Measurements from ENCODE around the gene AXIN1. TPM values are rescaled to one million over a fixed set of nuclear protein-coding genes. Genes with fewer than 3 reads are reported as not detected.

AXIN1 gene
- total and polyA plus RNA-seq, 2 donors (not counting 3 experiments of a cell fraction or from before 2014, with no cell fraction given) = 8.3 to 21.9 TPM

- no peak overlapping the region for H3K4me2 ChIP-seq (ENCODE audit: insufficient read depth, low read length)
- H3K4me1 ChIP-seq (ENCODE audit: control insufficient read depth, extremely low read depth, insufficient read depth, low read length) = no peaks in the 10 kb centered on the region
- intact Hi-C loops (cut with micrococcal nuclease) (no loop called here), dilution Hi-C loops (cut with MboI; ENCODE audit: extremely low pct_ligation_motif_present, low sequenced_read_pairs) (no loop called here)
- no peak overlapping the region for H3K4me3 ChIP-seq (replicated peaks in 1 of 3; ENCODE audit: insufficient read depth in 1 of 3, low read depth in 1 of 3, low read length in 3 of 3)
- H3K9me3 ChIP-seq (replicated peaks; ENCODE audit: control insufficient read depth, insufficient read depth, low read length) = no peaks in the 10 kb centered on the region
- DNase-seq (ENCODE audit: low read depth, low spot score) = no peak
- peaks cover 0 to 21% of the 10 kb centered on the region in 2 experiments for H3K36me3 ChIP-seq (ENCODE audit: control insufficient read depth in 2 of 2, extremely low read depth in 1 of 2, insufficient read depth in 2 of 2, low read length in 2 of 2)
- H3K27ac ChIP-seq (ENCODE audit: insufficient read depth, low read depth, low read length) = no peak overlapping the region
- H3K79me2 ChIP-seq (ENCODE audit: control insufficient read depth, insufficient read depth, low read length) = no peaks in the 10 kb centered on the region
- H4K20me1 ChIP-seq (replicated peaks; ENCODE audit: control insufficient read depth, extremely low read depth, insufficient read depth, low read length) = no peaks in the 10 kb centered on the region
- no peak for FAIRE-seq
- TF ChIP-seq GATA2 (IDR thresholded peaks at IDR 0.05; ENCODE audit: insufficient read depth, insufficient read length, low read depth, low read length) (no peak), POLR2AphosphoS5 (IDR thresholded peaks at IDR 0.05; ENCODE audit: insufficient read depth, low read depth, low read length) (no peak)
- no peak overlapping the region for H2AFZ ChIP-seq (ENCODE audit: low read depth, low read length)
- H3K9ac ChIP-seq (replicated peaks; ENCODE audit: extremely low read depth, insufficient read depth, low read length) = no peak overlapping the region
- no peaks in the 10 kb centered on the region for H3K27me3 ChIP-seq (ENCODE audit: control insufficient read depth in 2 of 2, insufficient read depth in 2 of 2, low read length in 2 of 2)
- no TSS peak for BruUV-seq (replicated peaks)
- CTCF ChIA-PET = interaction anchor here (1.7 kb wide), 1 partner anchor 48 kb away, joined by 3 read pairs; no protein-coding TSS in a partner anchor
- POLR2A ChIA-PET = no interaction called here
- H3K9me1 ChIP-seq (replicated peaks; ENCODE audit: control insufficient read depth, extremely low read depth, insufficient read depth, low read length) = no peaks in the 10 kb centered on the region
These were observed 51.3 kb downstream of the AXIN1 start for GRCh38 chr16:301235-301634.

- dilution Hi-C loops (cut with MboI; ENCODE audit: extremely low pct_ligation_motif_present, low sequenced_read_pairs) = no loop called here
- POLR2A ChIA-PET = no interaction called here
- CTCF ChIA-PET = no interaction called here
These were observed 54.7 kb downstream of the AXIN1 start for GRCh38 chr16:297832-298231.

More at GRCh38 chr16:297832-298231, 54.7 kb downstream of the AXIN1 start:
- H3K27me3 ChIP-seq (ENCODE audit: control insufficient read depth in 2 of 2, insufficient read depth in 2 of 2, low read length in 2 of 2) = no peaks in the 10 kb centered on the region
- peaks cover 0 to 19% of the 10 kb centered on the region in 2 experiments for H3K36me3 ChIP-seq (ENCODE audit: control insufficient read depth in 2 of 2, extremely low read depth in 1 of 2, insufficient read depth in 2 of 2, low read length in 2 of 2)
- H4K20me1 ChIP-seq (replicated peaks; ENCODE audit: control insufficient read depth, extremely low read depth, insufficient read depth, low read length) = no peaks in the 10 kb centered on the region
- no peak overlapping the region for H3K4me3 ChIP-seq (replicated peaks in 1 of 3; ENCODE audit: insufficient read depth in 1 of 3, low read depth in 1 of 3, low read length in 3 of 3)
- TF ChIP-seq GATA2 (IDR thresholded peaks at IDR 0.05; ENCODE audit: insufficient read depth, insufficient read length, low read depth, low read length) (no peak), MYC (IDR thresholded peaks at IDR 0.05; ENCODE audit: low read depth, low read length) (no peak), MAX (IDR thresholded peaks at IDR 0.05; ENCODE audit: insufficient read depth, insufficient read length) (no peak), POLR2A (IDR thresholded peaks at IDR 0.05; ENCODE audit: low read depth, low read length) (no peak)
- no peak overlapping the region for H3K9ac ChIP-seq (replicated peaks; ENCODE audit: extremely low read depth, insufficient read depth, low read length)
- no peaks in the 10 kb centered on the region for H3K9me1 ChIP-seq (replicated peaks; ENCODE audit: control insufficient read depth, extremely low read depth, insufficient read depth, low read length)
- intact Hi-C loops (cut with micrococcal nuclease) = no loop called here
- H3K9me3 ChIP-seq (replicated peaks; ENCODE audit: control insufficient read depth, insufficient read depth, low read length) = no peaks in the 10 kb centered on the region
- H3K4me2 ChIP-seq (ENCODE audit: insufficient read depth, low read length) = no peak overlapping the region
- FAIRE-seq (no peak), DNase-seq (ENCODE audit: low read depth, low spot score) (no peak)
- BruUV-seq (replicated peaks) = no TSS peak
- no peak overlapping the region for H3K27ac ChIP-seq (ENCODE audit: insufficient read depth, low read depth, low read length)
- no peaks in the 10 kb centered on the region for H3K79me2 ChIP-seq (ENCODE audit: control insufficient read depth, insufficient read depth, low read length)
- no peaks in the 10 kb centered on the region for H3K4me1 ChIP-seq (ENCODE audit: control insufficient read depth, extremely low read depth, insufficient read depth, low read length)
- no peak overlapping the region for H2AFZ ChIP-seq (ENCODE audit: low read depth, low read length)

All from endothelial cell of umbilical vein (primary cell).